CD4-positive, alpha-beta T cell treated with Interleukin-17A for 4 hours (primary cell): ENCODE results near the gene INSRR.

Experiments used
- DNase-seq: peaks from one replicate; pipeline ENCODE4 v3.0.0-alpha.2; 2020; ENCODE audit warnings: mixed read lengths

Gene INSRR

DNA sequence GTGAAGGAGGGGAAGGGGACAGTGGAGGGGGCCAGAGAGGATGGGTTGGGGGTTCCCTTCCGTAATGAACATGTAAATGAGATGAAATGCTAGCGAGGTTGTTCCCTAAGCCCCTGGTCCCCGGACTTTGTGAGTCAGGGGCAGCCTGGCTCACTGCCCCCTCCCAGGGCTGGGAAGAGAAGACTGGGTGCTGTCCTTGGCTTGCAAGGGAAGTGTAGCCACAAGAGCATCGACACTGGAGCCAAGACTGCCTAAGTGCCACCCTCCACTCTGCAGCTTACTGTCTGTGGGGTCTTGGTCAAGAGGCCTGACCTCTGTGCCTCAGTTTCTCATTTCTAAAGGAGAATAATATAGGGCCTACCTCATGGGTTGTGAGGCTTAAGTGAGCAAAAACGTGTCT lies 35.1 kb upstream of the INSRR start:
- DNase-seq: no peak

DNA sequence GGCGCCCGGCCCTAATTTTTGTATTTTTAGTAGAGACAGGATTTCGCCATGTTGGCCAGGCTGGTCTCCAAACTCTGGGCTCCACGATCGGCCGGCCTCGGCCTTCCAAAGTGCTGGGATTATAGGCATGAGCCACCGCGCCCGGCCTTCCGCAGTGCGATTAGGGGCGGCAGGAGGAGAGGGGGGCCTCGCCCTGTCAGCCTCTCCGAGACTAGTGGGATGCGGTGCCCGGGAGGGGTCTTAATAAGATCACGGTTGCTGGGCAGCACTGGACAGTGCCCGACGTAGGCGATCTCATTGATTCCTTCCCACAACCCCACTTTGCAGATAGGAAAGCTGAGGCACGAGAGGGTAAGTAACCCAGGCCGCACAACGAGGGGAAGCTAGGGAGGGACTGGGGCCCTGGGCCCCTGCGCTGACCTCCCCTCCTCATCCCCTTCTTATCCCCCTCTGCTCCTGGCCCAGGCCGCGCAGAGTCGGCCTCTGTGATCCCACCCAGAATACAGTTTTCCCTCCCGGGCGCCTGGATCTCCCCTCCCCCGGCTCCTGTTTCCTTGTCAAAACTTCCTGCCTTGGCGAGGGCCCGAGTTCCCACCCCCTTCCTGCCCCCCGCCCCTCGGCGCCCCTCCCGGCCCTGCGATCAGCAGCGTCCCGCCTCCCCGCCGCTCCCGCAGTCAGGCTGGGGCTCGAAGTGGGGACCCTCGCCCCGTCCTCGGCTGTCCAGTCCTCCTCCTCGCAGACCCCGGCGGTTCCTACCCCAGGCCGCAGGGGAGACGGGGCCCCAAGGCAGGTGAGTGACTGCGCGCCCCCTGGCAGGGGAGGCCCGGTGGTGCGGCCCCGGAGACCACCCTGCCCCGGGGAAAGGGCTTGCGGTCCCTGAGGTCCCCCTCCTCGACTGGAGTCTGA lies 34.4 kb upstream of the INSRR start, which contains the start of gene PEAR1:
Gene PEAR1 (plus strand): TSS at position 671 of the 906 bp plus-strand sequence. CDS start 10,209 bp downstream, outside the sequence.
- DNase-seq: peak; percentile 43

DNA sequence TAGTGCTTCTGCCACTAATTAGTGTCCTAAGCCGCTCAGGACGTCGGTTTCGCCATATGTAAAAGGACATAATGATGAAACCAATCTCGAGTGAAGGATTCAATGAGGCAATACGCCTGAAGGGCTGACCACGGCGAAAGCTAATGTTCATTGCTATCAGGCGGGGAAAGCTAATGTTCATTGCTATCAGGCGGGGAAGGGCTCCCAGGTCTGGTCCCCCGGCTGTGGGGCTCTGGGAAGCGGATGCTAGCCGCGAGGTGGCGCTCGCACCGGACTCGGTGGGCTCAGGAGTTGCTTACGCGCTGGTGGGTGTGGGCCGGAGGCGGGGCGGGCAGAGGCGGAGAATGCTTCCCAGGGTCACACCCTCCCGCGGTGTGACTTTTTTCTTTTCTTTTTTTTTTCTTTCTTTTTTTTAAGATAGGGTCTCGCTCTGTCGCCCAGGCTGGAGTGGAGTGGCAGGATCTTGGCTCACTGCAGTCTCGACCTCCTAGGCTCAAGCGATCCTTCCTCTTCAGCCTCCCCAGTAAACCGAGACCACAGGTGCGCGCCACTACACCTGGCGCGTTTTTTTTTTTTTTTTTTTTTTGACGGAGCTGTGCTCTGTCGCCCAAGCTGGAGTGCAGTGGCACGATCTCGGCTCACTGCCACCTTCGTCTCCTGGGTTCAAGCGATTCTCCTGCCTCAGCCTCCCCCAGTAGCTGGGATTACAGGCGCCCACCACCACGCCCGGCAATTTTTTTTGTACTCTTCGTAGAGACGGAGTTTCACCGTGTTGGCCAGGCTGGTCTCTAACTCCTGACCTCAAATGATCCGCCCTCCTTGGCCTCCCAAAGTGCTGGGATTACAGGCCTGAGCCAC lies 33.5 kb upstream of the INSRR start:
- DNase-seq: peak; percentile 93

DNA sequence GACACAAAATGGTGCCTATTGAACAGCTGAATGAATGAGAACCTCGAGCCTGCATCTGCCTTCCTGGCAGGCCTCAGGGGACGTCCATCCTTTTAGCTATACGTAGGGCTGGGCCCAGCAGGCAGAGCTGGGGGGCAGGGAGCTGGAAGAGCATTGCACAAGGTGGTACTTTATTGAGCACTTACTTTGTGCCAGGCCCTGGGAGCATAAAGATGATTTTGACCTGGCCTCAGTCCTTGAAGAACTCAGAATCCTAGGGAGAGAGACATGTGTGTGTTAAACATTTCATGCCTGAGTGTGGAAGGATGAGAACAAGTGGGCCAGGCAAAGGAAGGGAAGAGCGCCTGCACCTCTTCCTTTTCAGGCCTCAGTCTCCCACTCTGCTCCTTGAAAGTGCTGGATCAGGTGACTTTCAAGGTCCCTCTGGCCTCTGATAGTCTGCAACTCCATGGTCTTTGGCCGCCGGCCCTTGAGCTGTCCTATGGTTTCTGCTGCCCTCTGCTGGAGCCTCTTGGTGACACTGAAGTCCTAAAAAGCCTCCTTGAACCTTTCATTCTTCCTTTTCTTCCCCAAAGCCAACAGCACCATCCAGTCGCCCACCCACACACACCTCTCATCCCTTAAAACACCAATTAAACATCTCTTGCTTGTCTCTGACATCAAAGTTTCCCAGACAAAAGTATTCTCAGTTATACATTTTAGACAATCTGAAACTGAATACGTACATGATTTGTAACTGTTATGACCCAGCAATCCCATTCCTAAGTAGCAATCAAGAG lies 31.1 kb upstream of the INSRR start:
- DNase-seq: peak; percentile 75

DNA sequence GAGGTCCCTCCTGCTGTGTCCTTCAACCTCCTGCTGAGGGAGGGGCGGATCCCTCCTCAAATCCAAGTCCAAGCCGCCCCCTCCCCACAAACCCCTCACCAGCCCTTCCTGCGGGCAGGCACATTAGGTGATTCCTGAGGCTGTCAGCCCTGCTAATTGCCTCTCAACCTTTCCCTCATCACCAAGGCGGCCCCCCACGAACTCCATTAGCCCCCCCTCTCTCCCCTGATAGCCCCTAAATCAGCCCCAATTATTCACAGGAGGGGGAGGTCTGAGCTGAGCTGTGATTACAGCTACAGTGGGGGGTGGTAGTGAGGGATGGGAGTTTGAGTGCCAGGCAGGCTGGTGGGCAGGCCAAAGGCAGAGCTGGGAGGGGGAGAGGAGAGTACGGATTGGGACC lies 28.8 kb upstream of the INSRR start:
- DNase-seq: no peak

DNA sequence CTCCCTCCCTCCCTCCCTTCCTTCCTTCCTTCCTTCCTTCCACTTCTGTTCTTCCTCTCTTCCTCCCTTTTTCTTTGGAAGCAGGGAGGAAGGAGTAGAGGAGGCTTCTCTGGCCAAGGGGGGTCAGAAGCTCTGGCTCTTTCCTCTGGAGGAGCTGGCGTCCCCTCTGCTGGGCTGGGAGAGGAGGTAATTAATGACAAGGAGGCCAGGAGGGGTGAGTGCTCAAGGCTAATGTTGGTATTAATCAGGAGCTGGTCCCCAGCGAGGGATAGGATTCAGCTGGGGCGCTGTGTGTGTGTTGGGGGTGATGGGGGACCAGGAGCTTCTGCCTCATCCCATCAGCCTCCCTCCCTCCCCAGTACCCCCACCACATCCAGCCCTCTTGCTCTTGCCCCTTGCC lies 28.4 kb upstream of the INSRR start:
- DNase-seq: no peak

DNA sequence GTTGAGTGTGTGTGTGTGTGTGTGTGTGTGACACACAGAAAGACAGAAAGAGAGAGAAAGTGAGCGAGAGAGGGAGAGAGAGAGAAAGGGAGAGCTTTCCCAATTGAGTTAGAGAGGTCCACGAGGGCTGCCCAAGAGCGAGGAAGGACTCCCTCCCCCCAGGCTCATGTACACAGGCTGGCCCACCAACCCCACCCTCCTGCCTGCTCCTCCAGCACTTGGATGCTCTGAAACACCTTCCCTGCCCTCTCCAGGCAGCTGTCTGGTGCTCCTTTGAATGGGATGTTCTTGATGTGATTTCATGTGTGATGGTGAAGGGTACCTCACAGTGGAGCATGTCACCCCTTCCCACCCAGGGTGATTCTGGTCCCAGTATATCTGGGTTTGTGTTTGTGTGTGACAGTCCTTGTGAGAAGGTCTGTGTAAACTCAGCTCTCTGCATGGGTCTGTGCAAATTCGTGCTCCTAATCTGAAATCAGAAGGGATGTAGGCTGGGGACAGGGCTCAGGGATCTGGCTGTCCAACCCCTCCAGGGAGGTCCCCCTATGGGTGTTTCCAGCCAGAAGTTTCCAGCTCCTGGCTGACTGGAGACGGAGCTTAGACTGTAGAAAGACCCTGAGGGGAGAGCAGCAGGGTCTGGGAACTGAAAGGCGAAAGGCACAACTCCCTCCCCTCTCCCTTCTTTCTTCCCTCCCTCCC lies 27.8 kb upstream of the INSRR start:
- DNase-seq: no peak

DNA sequence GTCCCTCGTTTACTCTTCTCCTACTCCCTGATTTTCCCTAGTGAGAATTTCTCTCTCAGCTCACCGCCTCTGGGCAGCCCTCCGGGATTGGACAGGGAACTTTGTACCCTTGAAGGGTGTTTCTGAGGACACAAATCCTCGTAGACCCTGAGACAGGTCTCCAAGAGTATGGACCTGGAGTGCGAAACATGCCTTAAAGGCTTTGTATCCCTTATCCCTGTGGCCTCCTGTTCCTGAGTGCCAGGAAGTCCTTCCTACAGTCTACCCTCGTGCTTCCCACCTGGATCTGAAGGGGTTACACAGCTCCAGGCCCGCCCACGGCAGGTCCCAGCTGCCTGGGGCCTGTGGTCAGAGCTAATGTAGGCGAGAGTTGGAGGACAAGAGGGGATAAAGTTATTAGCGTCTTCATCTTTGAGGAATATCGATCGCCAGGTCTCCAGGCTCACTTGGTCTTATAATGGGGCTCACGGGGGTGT lies 27.0 kb upstream of the INSRR start:
- DNase-seq: no peak

DNA sequence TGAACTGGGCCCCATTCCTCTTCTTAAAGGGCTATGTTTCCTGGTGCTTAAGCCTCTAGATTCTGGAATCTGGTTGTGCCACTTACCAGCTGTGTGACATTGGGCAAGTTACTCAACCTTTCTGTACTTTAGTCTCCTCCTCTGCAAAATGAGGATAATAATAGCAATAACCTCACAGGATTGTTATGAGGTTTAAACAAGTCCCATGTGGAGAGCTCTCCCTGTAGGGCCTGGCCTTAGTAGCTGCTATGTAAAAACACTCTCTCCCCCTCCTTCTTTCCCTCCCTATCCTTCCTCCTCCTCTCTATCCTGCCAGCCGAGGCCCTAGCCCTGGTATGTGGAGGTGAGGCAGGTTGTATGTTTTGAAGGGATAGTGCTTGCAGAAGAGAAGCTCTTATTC lies 26.4 kb upstream of the INSRR start:
- DNase-seq: no peak

DNA sequence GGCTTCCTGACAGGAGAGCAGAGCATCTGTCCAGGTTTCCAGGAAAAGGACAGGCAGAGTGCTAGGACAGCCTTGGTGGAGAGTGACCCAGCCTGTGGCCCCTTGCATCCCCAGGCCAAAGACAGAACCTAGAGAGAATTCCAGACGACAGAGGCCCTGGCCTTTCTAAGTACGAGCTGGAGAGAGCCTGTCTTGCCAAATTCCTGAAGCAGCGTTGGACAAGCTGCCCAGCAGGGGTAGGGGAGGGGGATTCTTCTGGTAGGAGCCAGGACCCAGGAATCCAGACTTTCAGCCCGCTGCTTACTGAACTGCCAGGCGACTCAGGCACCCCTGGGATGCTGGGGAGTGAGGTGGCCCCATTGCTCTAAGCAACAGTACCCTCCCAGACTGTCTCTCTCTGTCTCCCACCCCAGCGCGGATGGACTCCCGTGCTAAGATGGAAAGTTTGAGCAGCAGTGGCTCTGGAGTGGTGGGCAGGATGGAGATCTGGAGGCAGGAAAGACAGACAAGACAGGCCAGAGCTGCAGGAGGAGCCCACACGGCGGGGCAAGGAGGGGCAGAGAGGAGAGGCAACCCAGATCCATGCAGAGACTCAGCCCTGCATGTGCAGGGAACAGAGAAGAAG lies 25.8 kb upstream of the INSRR start:
- no peak for DNase-seq

DNA sequence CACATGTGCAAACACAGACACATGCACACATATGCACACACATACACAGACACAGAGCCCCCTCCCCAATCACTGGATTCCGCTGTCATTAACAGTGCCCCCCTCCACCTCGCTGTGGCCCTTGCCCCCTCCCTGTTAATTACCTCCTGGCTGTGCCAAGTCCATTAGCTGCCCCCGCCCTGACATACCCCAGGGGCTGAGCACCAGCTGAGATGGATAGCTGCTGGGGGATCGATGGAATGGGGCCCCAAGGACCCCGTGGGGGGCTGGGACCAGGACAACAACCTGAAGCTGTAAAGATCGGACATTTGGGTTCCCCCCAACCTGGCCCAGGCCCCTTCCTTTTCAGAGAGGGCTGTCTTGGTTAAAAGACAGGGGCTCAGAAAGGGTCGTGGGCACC lies 25.0 kb upstream of the INSRR start:
- no peak for DNase-seq

DNA sequence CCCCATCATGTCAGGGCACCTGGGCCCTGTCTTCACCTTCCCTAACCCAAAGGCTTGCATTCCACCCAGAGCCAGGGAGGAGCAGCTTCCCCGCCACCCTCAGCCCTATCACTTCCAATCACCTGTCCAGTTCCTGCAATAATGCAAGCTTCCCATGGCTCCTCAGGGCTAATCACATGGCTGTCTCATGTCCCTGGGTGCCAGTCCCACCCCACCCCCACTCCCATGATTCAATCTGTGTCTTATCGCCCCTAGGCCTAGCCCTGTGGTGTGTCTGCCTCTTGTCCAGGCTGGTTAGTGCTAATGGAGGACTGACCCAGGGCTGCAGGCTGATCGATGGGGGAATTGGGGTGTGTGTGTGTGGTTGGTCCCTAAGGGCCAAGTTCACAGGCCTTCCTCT lies 23.6 kb upstream of the INSRR start:
- no peak for DNase-seq

DNA sequence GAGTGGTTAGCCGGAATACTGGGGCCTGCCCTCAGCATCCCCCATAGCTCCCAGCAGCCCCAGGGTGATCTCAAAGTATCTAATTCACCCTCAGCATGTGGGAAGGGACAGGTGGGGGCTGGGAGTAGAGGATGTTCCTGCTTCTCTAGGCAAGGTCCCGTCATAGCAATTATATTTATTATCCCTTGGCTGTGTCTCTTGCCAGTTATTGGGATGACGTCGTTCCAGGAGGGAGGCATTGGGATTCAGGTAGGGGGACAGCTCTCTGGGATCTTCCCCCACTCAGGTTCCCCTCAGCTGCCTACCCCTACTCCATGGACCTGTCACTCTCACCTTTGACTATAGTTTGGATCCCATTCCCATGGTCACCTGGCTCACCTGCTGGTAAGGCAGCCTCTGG lies 22.7 kb upstream of the INSRR start:
- no peak for DNase-seq

DNA sequence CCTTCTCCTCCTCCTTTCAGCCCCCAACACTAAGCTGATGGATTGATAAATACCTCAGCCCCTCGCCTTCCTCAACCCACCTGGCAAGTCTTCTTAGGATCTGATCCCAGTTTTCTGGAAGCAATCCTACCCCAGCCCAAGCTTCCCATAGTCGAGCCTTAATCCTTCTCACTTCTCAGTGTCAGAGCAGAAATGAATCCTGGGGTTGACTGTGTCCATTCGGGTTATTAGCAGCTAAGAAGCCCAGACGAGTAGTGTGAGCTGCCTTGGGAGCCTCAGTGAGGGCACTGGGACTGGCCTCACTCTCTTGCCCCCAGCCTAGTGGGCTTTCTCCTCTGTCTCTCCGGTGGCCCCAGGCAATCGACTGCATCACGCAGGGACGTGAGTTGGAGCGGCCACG lies 22.2 kb upstream of the INSRR start:
- no peak for DNase-seq

DNA sequence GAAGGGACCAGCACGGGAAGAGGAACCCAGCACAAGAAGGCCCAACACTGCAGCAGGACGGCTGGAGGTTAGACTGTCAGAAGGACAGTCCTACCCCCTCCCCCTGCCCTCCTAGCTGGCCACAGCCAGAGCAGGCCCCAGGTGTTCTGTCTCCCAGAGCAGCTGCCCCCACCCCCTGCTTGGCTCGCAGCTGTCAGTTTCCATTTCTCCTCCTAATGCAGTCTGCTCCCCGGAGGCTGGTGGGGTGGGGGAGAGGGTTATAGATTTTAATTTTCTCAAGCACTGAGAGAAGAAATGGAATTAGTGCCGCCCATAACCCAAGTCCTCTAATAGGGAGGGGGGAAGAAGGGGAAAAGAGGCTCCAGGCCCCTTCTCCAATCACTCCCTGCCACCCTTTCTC lies 21.6 kb upstream of the INSRR start:
- no peak for DNase-seq

DNA sequence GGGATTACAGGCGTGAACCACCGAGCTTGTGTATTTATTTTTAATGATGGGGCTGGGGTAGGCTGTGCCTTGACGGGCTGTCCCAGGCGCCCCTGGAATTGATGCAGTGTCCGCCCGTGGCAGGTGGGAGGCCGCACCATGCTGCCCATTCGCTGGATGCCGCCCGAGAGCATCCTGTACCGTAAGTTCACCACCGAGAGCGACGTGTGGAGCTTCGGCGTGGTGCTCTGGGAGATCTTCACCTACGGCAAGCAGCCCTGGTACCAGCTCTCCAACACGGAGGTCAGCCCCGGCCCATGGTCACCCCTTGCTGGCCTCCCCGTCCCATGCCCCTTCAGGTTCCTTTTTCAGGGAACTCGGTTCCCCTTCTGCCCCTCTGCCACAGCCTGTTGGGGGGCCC lies 21.0 kb upstream of the INSRR start:
- DNase-seq: no peak

DNA sequence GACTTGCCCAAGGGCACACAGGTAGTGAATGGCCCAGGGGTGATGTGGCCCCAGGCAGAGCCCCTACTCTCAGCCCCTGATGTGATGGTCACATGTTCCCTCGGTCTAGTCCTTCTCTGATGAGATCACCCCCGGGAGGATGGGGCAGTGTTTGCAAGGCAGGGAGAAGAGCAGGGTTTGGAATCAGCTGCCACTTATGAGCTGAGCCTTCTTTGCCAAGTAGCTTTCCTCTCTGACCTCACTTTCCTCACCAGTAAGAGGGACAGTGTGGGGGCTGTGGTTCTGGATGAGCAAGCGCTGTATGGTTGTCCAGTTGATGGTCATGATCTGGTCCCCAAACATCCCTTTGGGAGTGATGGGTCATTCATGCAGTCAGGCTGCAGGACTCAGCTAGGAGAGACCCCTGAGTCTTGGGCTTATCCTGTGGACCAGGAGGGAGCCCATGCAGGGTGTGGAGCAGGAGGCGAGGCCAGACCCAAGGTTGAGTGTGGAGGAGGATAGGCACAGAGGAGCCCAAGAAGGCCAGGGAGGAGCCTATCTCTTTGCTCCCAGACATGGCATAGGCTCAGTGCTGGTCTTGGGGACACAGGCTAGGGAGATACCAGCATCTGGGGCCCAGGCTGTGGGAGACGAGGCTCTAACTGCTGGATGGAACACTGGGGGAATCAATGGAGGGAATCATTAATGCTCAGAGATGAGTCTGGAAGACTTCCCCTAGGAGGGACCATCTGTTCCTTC lies 18.7 kb upstream of the INSRR start:
- DNase-seq: no peak

DNA sequence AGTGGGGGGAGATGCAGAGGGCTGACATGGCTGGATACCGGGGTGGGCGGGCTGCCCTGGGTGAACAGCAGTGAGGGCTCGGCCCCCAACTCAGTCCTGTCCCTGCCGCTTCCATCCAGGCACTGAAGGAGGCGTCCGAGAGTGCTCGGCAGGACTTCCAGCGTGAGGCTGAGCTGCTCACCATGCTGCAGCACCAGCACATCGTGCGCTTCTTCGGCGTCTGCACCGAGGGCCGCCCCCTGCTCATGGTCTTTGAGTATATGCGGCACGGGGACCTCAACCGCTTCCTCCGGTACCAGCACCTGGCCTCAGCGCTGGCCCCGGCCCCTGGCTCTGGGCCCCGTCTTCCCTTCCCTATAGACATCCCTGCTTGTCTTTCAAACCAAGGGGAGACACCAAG lies 17.4 kb upstream of the INSRR start:
- no peak for DNase-seq

DNA sequence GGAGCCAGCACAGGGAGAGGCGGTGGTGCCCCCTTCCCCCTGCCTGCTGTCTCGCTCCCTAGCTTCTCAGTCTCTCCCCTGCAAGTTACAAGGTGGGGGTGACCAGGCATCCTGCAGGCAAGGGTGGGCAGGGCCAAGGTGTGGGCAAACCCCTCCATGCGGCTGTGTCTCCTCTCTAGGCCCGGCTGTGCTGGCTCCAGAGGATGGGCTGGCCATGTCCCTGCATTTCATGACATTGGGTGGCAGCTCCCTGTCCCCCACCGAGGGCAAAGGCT lies 16.4 kb upstream of the INSRR start:
- no peak for DNase-seq

DNA sequence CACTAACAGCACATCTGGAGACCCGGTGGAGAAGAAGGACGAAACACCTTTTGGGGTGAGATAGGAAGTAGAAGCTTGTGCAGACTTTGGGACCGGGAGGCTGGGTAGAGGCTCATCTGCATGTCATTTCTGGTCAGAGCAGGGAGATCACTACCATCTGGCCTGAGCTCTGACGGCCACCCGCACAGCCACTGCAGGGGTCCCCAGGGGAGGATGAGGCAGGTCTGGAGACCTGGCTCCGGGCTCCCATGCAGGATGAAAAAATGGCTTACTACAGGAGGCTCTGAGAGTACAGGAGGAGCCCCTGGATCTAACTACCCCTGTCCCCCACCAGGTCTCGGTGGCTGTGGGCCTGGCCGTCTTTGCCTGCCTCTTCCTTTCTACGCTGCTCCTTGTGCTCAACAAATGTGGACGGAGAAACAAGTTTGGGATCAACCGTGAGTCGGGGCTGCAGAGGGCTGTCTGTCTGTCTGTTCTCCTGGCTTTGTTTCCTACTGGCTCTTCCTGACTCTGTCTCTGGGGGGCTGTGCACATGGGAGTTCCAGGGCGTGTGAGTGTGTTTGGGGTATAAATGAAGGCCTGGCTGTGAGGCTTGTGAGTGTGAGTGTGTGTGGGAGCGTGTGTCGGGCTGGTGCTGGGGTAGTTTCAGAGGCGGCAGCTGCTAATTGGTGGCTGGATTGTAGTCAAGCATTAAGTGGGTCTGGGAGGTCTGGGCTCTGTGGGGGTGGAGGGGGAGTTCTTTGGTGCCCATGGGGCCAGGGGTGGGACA lies 15.8 kb upstream of the INSRR start:
- DNase-seq: no peak

DNA sequence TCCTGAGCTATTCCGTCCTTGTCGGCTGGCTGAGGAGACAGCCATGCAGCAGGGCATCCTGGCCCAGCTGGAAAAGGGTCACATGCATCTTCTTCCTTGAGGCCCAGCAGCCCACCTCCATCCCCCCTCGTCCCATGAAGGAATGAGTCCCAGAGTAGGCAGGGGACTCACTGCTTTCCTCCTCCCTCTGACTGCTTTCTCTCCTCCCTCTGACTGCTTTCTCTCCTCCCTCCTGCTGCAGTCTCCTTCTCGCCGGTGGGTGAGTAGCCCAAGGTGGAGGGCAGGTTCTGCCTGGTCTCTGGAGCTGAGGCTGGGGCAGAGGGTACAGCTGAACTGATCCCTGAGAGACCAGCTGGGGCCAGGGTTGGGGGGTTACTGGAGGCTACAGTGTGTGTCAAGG lies 15.2 kb upstream of the INSRR start:
- DNase-seq: no peak
